KMS-11 (cell line): Measurements from ENCODE around the gene NOL6.

Source experiments
- H2AFZ ChIP-seq: fragments of 200-600 bp; sonication (generic); 2 replicates; pipeline ENCODE4 v1.6.1; 2016; ENCODE audit warnings: antibody characterized with exemption, mixed run types, low read depth
- H3K27ac ChIP-seq: fragments of 200-600 bp; sonication (generic); 2 replicates; pipeline ENCODE4 v1.6.1; 2016; ENCODE audit warnings: mild to moderate bottlenecking, mixed run types
- H3K27me3 ChIP-seq: fragments of 200-600 bp; sonication (generic); 2 replicates; pipeline ENCODE4 v1.6.1; 2017; ENCODE audit warnings: mild to moderate bottlenecking, low read depth, mixed run types, moderate library complexity; ENCODE audit not compliant: insufficient read depth
- H3K36me3 ChIP-seq: fragments of 200-600 bp; sonication (generic); 2 replicates; pipeline ENCODE4 v1.6.1; 2017; ENCODE audit warnings: mild to moderate bottlenecking, mixed run types; ENCODE audit not compliant: insufficient read depth
- H3K4me1 ChIP-seq: fragments of 200-600 bp; sonication (generic); 2 replicates; pipeline ENCODE4 v1.6.1; 2016; ENCODE audit warnings: mild to moderate bottlenecking, low read depth, mixed run types; ENCODE audit not compliant: poor library complexity, severe bottlenecking
- H3K4me2 ChIP-seq: fragments of 200-600 bp; sonication (generic); 2 replicates; pipeline ENCODE4 v1.7.0; 2016; ENCODE audit warnings: mild to moderate bottlenecking, mixed run types
- H3K4me3 ChIP-seq: fragments of 200-600 bp; sonication (generic); IDR thresholded peaks from 2 replicates; pipeline ENCODE4 v1.6.1; 2017; ENCODE audit warnings: low read depth, low read length, mixed read lengths; ENCODE audit not compliant: insufficient read depth
- H3K79me2 ChIP-seq: fragments of 200-600 bp; sonication (generic); 2 replicates; pipeline ENCODE4 v1.6.1; 2016; ENCODE audit warnings: low read depth, mixed run types; ENCODE audit not compliant: insufficient read depth
- H3K9ac ChIP-seq: fragments of 200-600 bp; sonication (generic); 2 replicates; pipeline ENCODE4 v1.6.1; 2016; ENCODE audit warnings: mild to moderate bottlenecking, mixed run types
- H4K20me1 ChIP-seq: fragments of 200-600 bp; sonication (generic); 2 replicates; pipeline ENCODE4 v1.6.1; 2016; ENCODE audit warnings: mild to moderate bottlenecking, mixed run types; ENCODE audit not compliant: insufficient read depth
- CTCF ChIP-seq: fragments of 200-600 bp; sonication (generic); conservative IDR thresholded peaks from 2 replicates; pipeline ENCODE4 v1.6.1; 2017; ENCODE audit warnings: low read depth, mild to moderate bottlenecking, antibody characterized with exemption, low read length, moderate library complexity, mixed read lengths

The NOL6 gene

GRCh38 chr9:33475357-33475756, 1.6 kb upstream of the NOL6 start:
- Histone ChIP-seq H3K27me3 (no peaks in the 10 kb centered on the region), H2AFZ (no peak overlapping the region), H3K4me2 (no peak overlapping the region), H3K79me2 (peaks cover 31% of the 10 kb centered on the region), H3K4me1 (peaks cover 16% of the 10 kb centered on the region), H3K36me3 (no peaks in the 10 kb centered on the region), H3K4me3 (no peak overlapping the region), H3K27ac (no peak overlapping the region), H4K20me1 (no peaks in the 10 kb centered on the region), H3K9ac (no peak overlapping the region)
- no peak for TF ChIP-seq CTCF

DNA sequence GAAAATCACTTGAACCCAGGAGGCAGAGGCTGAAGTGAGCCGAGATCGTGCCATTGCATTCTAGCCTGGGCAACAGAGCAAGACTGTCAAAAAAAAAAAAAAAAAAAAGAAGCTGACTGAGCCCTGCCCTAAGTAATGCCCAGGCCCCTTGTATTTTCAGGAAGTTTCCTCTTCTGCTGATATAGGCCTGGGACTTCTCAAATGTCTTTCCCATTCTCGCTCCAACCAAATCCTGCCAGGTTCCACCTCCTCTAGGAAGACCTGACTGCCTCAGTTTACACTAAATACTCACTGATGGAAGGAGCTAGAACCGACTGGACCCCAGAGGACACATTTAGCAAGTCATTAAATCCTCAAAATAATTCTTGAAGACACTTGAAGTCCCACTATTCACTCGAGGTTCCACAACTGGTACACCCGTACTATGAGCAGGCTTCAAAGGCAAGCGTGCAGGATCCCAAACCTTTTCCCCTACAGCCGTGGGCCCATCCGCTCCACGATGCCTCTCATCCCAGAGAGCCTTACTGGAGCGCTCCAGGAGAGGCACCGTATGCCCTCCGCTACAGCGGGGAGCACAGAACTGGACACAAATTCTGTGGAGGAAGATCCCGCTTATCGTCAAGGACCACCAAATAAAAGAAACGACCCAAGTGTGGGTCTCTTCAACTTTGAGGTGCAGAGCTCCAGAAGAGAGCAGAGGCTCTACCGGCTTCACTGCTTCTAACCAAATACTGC, 676 bp downstream of the NOL6 start:
- no peaks in the 10 kb centered on the region for H3K27me3 ChIP-seq
- H3K36me3 ChIP-seq, result peaks cover 2% of the 10 kb centered on the region; the same call in 1 of the 2 replicates
- peak overlapping the region; percentile 67 for H3K9ac ChIP-seq
- H3K4me1 ChIP-seq, result peaks cover 16% of the 10 kb centered on the region
- peak overlapping the region; percentile 60 for H3K4me2 ChIP-seq
- peak overlapping the region; percentile 53; the same call in 1 of the 2 replicates for H2AFZ ChIP-seq
- peaks cover 31% of the 10 kb centered on the region for H3K79me2 ChIP-seq
- no peaks in the 10 kb centered on the region for H4K20me1 ChIP-seq
- no peak for TF ChIP-seq CTCF
- H3K4me3 ChIP-seq, result peak overlapping the region; percentile 67
- no peak overlapping the region for H3K27ac ChIP-seq

DNA sequence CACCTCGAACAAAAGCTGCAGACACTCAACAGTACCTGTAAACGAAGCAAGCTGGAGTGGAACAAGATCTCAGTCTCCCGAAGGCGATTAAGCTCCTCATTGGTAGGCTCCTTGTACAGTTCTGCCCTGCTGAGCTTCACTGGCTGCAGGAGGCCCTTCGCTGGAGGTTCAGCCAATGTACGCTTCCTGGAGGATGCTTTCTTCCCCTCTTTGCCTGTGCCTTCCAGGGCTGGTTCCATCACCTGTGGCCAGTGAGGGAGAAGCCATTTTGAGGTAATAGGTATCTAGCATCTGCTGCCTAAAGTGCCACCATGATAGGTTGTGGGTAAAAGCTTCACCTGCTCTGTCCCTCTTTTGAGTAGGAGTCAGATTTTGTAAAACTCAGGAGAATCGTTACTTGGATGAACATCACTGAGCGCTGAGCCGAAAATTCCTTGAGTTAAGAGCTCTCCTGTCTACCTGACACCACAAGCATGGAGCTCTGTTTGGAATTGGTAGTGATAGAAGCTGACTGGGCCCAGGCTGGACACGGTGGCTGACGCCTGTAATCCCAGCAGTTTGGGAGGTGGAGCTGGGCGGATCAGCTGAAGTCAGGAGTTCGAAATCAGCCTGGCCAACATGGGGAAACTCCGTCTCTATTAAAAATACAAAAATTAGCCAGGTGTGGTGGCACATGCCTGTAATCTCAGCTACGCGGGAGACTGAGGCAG, 1.4 kb downstream of the NOL6 start:
- H3K27me3 ChIP-seq, result no peaks in the 10 kb centered on the region
- H3K4me2 ChIP-seq, result peak overlapping the region; percentile 60
- H3K9ac ChIP-seq, result no peak overlapping the region
- H4K20me1 ChIP-seq, result no peaks in the 10 kb centered on the region
- TF ChIP-seq CTCF, result no peak
- peaks cover 4% of the 10 kb centered on the region; the same call in 1 of the 2 replicates for H3K36me3 ChIP-seq
- peaks cover 31% of the 10 kb centered on the region for H3K79me2 ChIP-seq
- peaks cover 16% of the 10 kb centered on the region for H3K4me1 ChIP-seq
- no peak overlapping the region for H3K27ac ChIP-seq
- H3K4me3 ChIP-seq, result no peak overlapping the region
- no peak overlapping the region for H2AFZ ChIP-seq

- Histone ChIP-seq H3K27me3 (no peaks in the 10 kb centered on the region), H4K20me1 (no peaks in the 10 kb centered on the region), H2AFZ (no peak overlapping the region), H3K4me3 (no peak overlapping the region), H3K9ac (no peak overlapping the region), H3K4me1 (peaks cover 16% of the 10 kb centered on the region), H3K27ac (no peak overlapping the region), H3K36me3 (peaks cover 4% of the 10 kb centered on the region; the same call in 1 of the 2 replicates), H3K79me2 (peaks cover 31% of the 10 kb centered on the region), H3K4me2 (0 out of 2 replicates have a peak overlapping the region, but pooled peaks have one; percentile 37)
- TF ChIP-seq CTCF, result no peak
Observed at GRCh38 chr9:33471361-33471760, 2.4 kb downstream of the NOL6 start.
